B cell (primary cell): ENCODE results near the gene MAST2.

Source experiments
- EZH2 ChIP-seq: IDR thresholded peaks from 2 replicates; pipeline ENCODE4 v1.6.1; 2012; ENCODE audit warnings: borderline replicate concordance, low read depth, mild to moderate bottlenecking, moderate library complexity, low read length; ENCODE audit not compliant: insufficient read depth, poor library complexity, severe bottlenecking
- TF ChIP-seq, protein P1 (sequence below): fragments of 200-600 bp; IDR thresholded peaks from one replicate; pipeline ENCODE4 v1.8.0; 2022; ENCODE audit warnings: antibody characterized with exemption, mild to moderate bottlenecking

DNA sequence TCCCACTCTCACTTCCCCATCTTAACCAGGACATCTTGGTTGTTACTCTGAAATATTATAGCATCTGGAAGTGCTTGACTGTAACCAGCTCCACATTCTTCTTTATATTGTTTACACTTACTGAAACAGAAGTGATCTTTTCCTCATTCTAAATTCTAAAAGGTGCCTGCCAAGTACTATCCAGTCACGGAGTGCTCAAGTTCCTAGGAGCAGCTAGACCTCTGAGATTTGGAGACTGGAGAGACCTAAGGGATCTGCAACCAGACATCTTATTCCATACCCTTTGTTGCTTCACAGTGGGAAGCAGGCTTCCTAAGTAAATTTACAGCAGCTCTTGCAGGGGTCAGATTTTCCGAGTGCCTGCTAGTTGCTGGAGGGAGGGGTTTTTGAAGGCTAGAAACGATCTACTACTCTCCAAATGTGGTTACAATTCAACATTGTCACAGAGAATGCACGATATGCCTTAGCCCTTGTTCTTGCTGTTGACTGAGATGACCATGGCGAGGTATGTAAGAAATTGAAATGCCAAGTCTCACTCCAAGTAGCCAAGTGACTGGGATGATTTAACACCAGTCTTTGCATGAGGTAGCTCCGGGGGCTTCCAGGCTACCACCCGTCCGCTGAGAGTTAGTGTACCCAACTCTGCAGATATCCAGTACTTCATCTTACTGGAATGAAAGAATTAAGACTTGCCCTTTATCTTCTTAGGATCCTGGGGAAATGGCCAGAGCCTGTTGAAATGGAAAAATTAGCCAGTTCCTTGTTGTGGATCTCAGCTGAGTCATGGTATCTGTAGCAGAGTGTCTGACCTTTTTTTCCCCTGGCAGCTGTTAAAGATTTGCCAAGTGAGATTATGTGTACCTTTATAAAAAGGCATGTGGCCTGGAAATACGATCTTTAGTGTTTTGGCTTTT, 150.8 kb downstream of the MAST2 start:
- TF ChIP-seq, protein P1, sequence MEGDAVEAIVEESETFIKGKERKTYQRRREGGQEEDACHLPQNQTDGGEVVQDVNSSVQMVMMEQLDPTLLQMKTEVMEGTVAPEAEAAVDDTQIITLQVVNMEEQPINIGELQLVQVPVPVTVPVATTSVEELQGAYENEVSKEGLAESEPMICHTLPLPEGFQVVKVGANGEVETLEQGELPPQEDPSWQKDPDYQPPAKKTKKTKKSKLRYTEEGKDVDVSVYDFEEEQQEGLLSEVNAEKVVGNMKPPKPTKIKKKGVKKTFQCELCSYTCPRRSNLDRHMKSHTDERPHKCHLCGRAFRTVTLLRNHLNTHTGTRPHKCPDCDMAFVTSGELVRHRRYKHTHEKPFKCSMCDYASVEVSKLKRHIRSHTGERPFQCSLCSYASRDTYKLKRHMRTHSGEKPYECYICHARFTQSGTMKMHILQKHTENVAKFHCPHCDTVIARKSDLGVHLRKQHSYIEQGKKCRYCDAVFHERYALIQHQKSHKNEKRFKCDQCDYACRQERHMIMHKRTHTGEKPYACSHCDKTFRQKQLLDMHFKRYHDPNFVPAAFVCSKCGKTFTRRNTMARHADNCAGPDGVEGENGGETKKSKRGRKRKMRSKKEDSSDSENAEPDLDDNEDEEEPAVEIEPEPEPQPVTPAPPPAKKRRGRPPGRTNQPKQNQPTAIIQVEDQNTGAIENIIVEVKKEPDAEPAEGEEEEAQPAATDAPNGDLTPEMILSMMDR: no peak
- TF ChIP-seq EZH2: no peak
